GM18951 (cell line): Measurements from ENCODE around the gene SOS1.
"Not testable (repeated sequence)": the region's sequence is repeated elsewhere in the genome, so short reads cannot be mapped to it uniquely, and the experiment has no call there.

Source experiments
- POLR2A ChIP-seq: IDR thresholded peaks from 4 replicates; pipeline ENCODE4 v1.6.1; 2011; ENCODE audit warnings: mild to moderate bottlenecking; ENCODE audit not compliant: insufficient read length, insufficient read depth; ENCODE audit errors: extremely low read depth
- in situ Hi-C: fragments of 300-500 bp; cut with MboI; formaldehyde crosslinking; loops from one replicate; pipeline ENCODE4 v1.12.0; 2022; ENCODE audit warnings: low sequenced_read_pairs, mixed read lengths, inconsistent platforms; ENCODE audit not compliant: unreplicated experiment

SOS1 gene

DNA sequence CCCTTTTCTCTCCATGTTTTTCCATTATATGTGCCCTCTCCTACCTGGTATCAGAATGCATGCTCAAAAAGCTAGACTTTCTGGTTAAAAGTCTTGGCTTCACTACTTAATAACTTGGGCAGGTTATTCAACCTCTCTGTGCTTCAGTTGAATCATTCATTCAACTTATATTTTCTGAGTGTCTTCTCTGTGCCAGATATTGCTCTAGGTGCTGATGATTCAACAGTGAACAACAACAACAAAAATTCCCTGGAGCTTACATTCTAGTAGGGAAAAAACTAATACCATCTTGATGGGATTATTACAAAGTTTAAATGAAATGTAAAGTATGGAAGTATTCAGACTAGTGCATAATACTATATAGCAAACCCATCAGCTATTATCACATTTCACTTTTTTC lies 55.2 kb downstream of the SOS1 start:
- in situ Hi-C loops: no loop called here
- TF ChIP-seq POLR2A: no peak

DNA sequence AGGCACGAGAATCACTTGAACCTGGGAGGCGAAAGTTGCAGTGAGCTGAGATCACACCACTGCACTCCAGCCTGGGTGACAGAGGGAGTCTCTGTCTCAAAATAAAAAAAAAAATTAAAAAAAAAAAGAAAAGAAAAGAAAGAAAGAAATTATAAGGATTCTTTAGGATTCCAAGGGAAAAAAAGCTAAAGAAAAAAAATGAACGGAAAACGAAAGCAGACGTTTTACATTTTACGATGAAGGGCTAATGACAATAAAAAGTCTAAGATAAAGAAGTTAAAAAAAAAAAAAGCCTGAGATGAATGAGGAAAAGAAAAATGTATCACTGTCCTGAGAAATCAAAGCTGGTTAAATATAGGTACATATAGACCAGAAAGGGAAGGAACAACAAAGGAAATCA lies 58.5 kb downstream of the SOS1 start:
- no peak for TF ChIP-seq POLR2A
- in situ Hi-C loops: no loop called here

DNA sequence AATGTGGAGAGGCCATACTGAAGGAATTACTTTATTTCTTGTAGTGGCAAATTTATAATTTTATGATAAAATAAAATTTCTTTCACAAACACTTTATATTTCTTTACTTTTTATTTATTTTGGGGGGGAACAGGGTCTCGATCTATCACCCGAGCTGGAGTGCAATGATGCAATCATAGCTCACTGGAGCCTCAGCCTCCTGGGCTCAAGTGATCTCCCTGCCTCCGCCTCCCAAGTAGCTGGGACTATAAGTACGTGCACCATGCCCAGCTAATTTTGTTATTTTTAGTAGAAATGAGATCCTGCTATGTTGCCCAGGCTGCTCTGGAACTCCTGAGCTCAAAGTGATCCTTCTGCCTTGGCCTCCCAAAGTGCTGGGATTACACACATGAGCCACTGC lies 59.6 kb downstream of the SOS1 start:
- in situ Hi-C loops: no loop called here
- no peak for TF ChIP-seq POLR2A

DNA sequence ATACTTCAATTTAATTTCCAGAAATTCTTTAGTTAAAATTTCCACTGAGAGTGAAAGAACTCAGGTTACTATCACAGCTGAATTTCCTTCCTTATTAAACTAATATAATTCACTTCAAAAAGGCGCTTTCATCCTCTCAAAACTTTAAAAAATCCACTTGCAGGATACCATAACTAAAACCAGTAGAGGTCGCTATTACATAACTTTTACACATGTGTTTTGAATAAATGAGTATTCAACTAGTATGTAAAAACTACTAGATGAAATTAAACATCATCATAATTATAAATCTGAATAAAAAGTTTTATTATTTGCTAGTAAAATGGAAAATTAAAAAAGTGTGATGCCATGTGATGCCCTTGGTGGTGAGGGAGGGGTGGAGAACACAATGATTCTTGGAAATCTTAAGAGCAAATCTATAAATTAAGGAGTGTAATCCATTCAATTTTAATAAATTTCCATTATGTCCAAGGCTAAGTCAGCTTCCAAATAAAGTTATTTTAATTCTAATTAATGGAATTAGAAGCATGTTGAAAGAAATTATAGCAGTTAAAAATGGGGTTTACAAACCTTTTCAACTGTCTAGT lies 61.4 kb downstream of the SOS1 start:
- in situ Hi-C loops: no loop called here
- no peak for TF ChIP-seq POLR2A

DNA sequence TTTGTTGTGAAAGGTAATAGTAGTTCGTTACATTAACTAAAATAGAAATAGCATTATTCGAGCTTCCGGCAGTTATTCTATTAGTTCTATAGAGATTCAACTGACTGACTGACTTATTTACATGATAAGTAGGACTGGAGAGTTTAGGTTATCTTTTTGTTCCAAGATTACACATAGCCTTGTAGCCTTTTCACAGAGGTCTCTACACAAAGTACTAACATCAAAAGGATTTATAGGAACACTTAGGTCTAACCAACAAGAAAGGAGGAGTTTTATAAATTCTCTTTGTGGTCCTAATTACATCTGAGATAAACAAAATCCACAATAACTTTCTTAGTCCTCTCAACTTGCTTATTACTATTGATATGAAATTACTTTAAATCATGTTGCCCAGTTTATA lies 62.8 kb downstream of the SOS1 start:
- in situ Hi-C loops: no loop called here

DNA sequence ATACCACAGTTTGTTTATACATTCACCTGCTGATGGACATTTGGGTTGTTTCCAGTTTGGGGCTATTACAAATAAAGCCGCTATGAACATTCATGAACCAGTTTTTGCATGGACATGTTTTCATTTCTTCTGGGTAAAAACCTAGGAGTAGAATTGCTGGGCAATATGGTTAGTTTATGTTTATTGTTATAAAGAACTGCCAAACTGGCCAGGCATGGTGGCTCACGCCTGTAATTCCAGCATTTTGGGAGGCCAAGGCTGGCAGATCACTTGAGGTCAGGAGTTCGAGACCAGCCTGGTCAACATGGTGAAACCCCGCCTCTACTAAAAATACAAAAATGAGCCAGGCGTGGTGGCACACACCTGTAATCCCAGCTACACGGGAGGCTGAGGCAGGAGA lies 68.2 kb downstream of the SOS1 start:
- in situ Hi-C loops: not testable (repeated sequence)

More for the DNA sequence above, 62.8 kb downstream of the SOS1 start:
- TF ChIP-seq POLR2A: no peak

DNA sequence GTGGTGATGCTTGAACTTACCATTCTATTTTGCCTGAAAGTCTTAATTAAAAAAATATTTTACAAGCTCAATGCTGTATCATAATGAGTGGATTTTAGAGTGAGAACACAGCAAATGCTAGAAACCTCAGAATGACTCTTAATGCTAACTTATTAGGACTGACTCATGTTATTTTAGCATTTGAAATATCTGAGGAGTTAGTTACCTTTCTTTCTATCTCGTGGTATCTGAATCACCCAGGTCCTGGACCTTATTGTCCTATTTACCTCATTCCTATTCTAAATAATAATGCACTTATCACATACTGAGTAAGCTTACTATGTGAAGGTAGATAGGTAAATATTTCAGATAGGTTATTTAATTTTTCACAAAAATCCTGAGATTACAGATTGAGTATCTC lies 70.7 kb downstream of the SOS1 start:
- in situ Hi-C loops: no loop called here

DNA sequence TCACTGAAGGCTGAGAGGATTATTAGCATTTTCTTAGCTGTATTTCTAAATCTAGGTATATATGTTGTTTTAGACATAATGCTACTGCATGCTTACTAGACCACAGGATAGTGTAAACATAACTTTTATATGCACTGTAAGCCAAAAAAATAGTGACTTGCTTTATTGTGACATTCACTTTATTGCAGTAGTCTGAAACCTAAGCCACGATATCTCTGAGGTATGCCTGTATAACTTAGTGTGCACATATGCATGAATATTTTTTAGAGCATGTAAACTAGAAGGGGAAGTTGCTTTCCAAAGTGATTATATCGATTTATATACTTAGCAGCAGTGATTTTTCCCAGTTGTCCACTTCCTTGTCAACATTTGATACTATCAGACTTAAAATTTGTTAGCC lies 81.8 kb downstream of the SOS1 start:
- TF ChIP-seq POLR2A: no peak
- in situ Hi-C loops: no loop called here

More for the DNA sequence above, 70.7 kb downstream of the SOS1 start:
- no peak for TF ChIP-seq POLR2A

DNA sequence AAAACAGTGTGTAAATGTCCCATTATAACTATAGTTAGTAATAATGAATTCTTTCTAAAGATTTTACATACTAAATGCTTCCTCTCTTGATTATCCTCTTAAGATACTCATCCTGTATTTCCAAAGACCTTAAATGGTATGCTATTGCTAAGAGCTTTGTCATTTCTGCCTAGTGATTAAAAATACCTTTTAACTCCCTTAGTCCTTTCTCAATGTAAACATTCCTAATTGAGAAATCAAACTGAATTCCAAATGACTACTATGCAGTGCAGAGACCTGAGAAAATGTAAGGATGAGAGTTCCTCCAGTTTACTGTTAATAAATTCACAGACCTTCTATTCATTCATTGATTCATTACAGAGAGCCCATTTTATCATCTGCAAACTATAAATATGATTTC lies 86.9 kb downstream of the SOS1 start:
- in situ Hi-C loops: no loop called here
- no peak for TF ChIP-seq POLR2A

DNA sequence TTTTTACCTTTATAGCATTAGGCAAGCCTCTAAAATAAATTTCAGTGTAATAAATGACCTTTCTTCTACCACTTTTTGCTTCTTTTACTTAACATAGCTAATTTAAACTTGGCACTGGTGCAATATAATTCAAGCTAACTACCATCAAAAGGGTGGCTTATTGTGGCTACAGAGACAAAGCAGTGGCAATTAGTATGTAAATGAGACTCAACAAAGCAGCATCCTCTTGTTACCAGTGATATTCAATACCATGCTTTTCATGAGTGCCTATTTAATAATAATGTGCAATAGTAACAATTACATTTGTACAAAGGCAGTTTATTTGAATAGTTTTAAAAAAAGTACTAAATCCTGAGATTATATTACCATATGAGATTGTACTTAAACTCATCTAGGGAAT lies 93.4 kb downstream of the SOS1 start:
- no peak for TF ChIP-seq POLR2A
- in situ Hi-C loops: no loop called here

DNA sequence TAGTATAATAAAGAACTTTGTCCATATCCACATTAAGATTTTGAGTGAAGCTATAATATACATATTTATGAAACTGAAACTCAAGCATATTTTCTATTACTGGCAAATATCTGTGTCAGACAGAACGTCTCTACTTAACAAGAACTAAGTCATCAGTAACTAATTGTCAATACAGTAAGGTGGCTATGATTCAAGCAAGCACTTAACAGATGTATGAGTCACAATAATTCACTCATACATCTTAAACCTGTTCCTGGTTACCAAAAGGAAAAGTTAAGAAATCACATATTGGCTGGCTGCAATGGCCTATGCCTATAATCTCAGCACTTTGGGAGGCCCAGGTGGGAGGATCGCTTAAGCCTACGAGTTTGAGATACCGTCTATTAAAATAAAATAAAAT lies 96.0 kb downstream of the SOS1 start:
- no peak for TF ChIP-seq POLR2A
- in situ Hi-C loops: no loop called here

DNA sequence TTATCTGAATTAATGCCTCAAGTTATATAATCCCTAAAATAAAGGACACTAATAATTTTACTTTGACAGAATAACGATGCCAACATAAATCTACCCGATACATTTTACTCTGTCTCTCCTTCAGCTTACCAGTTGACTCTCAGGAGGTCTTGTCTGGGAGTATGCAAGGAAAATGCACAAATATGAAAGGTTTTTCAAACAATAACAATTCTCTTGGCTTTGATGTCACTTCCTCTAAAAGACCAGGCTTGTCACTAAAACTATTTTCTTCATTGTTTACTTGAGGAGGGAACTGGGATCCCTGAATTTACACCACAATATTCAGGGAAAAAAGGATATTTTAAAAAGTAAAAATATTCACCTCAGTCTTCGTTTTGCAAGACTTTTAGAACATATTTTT lies 97.2 kb downstream of the SOS1 start:
- no peak for TF ChIP-seq POLR2A
- in situ Hi-C loops: no loop called here

DNA sequence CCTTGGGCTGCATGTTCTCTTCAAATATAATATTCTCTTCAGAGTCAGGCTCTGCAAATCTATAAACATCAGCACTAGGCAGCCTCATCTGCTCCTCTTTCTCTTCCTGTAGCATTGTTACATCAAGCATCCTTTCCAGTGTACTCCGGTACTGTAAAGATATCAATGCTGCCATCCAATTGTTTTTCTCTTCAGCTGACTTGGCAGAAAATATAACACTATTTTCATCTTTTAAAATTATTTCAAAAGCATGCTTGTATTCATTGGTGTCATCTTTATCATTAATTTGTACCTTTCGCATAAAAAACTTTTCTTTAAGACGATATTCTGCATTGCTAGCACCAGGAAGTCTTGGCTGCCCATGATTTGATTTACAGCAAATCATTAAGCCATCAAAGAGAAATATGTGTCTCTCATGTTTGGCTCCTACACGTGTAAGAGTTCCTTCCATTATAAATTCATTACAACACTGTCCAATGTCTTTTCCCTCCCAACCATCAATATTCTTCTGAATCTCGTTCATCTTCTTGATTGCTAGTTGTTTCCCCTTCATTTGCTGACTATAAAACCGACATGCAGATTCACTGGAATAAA lies 98.1 kb downstream of the SOS1 start:
- TF ChIP-seq POLR2A: no peak
- in situ Hi-C loops: no loop called here

DNA sequence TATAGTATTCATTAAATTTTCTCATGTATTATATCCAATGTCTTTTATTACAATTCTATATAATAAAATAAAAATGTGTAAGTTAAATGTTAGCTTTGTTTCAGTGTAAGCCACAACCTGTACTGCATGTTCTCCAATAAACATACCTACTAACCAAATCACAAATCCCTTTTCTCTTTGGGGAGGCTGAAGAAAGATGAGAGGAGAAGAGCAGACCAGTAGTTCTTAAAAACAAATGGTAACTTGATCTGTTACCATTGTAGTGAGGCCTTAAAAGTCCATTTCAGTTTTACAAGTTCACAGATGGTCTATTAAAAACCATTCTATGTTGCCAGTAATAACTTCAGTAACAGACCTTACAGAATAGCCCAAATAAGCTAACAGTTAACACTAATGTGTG lies 100.5 kb downstream of the SOS1 start:
- in situ Hi-C loops: no loop called here

DNA sequence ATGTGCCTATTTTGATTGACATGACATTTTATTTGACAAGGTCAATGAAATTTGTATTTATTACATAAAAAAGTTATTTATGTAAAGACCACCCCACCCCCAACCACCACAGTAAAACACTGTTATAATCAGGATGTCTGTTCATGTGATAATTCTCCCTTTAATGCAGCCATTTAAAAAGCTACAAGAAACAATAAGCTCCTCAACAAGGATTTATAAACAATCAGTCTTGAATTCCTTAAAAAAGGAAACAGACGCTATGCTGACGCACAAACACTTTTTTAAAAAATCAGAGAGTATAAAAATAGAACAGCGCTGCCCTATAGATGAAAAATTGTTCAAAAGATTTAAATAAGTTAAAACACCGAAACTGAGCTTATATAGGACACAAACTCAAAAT lies 102.2 kb downstream of the SOS1 start:
- TF ChIP-seq POLR2A: no peak
- in situ Hi-C loops: no loop called here

More for the DNA sequence above, 100.5 kb downstream of the SOS1 start:
- TF ChIP-seq POLR2A: no peak
